ENCODE data around the gene STUM.
"Not testable (repeated sequence)": the region's sequence is repeated elsewhere in the genome, so short reads cannot be mapped to it uniquely, and the experiment has no call there.

The STUM gene

GRCh38 chr1:226637147-226637935 is 88.8 kb downstream of the STUM start:
- no peak for DNase-seq (ENCODE audit: extremely low read depth in 1 of 2, low read depth in 1 of 2)

- no peak for DNase-seq (ENCODE audit: extremely low read depth in 1 of 2, low read depth in 1 of 2)
Measured at GRCh38 chr1:226638001-226638601, 89.5 kb downstream of the STUM start.

- no peak for DNase-seq (ENCODE audit: extremely low read depth in 1 of 2, low read depth in 1 of 2)
Measured at GRCh38 chr1:226638608-226639007, 90.0 kb downstream of the STUM start.

GRCh38 chr1:226639206-226639605 is 90.6 kb downstream of the STUM start:
- DNase-seq (ENCODE audit: extremely low read depth in 1 of 2, low read depth in 1 of 2): not testable (repeated sequence)

DNA sequence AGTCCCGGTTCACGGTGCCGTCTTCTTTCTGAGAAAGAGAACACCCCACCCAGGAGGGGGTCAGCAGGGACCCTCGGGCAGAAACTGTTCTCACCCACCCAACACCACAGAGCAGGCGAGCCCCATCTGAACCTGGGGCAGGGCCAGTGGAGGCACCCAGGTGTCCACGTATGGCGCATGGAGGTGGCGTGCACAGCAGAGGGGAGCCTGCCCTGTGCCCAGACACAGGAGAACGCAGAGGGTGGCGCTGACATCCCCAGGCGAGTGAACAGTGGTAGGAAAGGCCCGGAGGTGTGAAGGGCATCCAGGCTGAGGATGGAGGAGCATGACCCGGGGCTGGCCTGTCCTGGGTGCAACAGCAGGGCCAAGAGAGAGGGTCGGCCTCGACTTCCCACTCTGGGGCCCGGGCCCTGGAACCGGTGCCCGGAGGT is 91.1 kb downstream of the STUM start:
- no peak for DNase-seq (ENCODE audit: extremely low read depth in 1 of 2, low read depth in 1 of 2)

DNA sequence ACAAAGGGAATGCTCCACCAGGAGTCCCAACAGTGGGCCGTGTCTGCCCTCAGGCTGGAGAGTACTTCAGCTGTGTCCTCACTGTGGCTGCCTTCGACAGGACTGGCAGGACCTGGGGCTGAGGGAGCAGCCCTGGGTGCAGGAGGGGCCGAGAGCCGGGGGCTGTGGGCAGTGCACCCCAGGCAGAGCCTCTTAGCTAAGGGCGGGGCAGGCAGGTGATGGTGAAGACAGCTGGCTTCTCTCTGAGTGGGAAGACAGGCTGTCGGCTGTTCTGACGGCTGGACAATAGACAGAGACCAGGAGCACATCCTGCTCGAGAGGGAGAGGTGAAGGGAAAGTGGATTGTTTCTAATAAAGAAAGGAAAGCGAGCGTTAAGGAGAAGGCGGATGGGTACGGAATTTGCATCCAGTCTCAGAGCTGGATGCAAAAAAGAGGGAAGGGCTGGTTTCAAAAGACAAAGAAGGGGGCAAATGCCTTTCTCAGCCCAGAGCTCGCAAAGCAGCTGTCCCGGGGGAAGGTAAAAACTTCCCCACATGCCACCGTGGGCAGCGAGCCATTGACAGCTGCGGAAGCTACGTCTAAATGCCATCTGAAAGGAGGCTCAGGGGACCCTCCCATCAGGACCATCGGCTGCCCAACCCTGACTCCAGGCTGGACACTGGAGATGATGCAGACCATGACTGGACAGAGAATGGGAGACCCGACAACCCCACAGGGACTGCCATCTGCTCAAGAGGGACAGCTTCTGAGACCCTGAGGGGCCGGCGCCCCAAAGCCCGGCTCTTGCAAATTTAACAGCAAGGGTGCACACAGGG is 92.0 kb downstream of the STUM start:
- DNase-seq (ENCODE audit: extremely low read depth in 1 of 2, low read depth in 1 of 2): no peak

- no peak for DNase-seq (ENCODE audit: extremely low read depth in 1 of 2, low read depth in 1 of 2)
Measured at GRCh38 chr1:226641671-226642231, 93.2 kb downstream of the STUM start.

DNA sequence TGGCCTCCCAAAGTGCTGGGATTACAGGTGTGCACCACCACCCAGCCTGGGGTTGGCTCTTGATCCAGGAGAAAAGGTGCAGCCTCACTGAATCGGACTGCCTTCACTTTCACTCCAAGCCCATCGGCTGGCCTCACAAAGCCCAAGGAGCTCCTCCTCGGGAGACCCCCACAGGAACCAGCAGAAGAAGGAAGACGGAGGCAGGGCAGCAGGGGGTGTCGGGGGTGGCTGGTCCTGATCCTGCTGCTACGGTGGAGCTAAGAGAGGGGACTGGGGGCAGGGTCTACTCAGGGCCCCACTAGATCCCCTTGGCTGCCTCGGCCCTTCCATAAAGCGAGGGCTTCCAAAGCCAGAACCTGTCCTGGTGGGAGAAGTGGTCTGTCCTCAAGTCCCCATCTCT is 93.9 kb downstream of the STUM start:
- no peak for DNase-seq (ENCODE audit: extremely low read depth in 1 of 2, low read depth in 1 of 2)

- DNase-seq (ENCODE audit: extremely low read depth in 1 of 2, low read depth in 1 of 2): peak; percentile 42 to 44
Measured at GRCh38 chr1:226643177-226643576, 94.6 kb downstream of the STUM start.

DNA sequence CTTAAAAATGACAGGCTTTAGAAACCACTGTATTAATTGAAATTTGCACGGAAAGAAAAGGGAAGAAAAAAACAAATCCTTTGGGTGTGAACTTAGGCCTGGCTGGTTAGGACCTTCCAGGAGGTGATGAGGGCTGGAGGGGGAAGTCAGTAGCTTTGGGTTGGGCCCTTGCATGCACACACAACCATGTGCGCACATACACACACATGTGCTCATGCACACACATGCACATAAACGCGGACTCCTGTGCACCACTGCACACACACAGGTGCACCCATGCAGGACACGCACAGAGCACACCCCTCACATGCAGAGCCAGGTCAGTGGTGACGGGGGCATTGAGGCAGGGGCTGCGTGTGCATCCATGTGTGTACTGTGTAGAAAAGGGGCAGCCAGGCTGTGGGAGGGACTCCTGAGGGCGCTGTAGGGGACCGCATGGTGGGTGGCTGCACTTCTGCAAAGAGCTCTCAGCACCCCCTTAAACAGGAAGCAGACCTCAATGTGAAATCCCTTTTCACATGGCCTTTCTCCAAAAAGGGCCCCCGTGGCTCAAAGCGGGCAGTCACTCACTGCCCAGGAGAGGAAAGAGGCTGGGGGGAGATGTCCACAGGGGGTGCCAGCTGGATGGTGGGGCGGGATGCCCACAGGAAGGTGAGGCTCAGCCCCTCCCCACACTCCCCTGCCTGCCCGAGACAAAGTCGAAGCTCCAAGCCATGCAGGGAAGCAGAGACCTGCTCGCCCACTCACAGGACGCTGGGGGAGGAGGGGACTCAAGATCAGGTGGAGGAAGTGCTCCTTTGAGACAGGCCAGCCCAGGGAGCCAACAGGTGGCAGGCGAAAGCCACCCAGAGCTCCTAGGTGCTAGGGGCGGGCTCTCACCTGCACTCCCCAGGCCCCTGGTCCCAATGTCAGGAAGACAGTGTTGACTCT is 95.3 kb downstream of the STUM start:
- no peak for DNase-seq (ENCODE audit: extremely low read depth in 1 of 2, low read depth in 1 of 2)

DNA sequence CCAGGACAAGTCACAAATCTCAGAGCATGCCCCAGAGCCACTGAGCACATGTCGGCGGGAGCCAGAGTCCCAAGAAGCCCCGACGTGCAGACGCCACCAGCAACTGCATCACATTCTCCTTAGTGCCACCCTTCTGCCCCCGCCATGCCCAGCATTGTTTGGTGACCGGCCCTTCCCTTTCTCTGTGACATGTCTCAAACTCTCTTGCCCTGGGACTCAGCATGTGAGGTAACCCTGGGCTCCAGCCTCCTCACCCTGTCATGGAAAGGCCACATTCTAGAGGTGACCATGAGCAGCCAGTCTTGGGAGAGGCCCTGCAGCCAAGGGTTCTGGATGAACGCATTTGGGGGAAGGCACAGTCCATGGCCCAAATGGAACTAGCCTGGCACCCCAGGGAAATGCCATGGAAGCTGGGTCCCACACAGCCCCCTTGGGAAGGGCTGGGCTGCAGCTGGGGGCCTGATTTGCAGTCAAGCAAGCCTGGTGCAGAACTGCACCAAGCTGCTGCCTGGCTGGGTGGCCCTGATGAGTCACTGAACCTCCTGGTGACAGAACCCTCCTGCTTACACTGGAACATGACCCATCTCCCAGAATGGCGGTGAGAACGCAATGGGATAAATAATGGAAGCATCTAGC is 96.1 kb downstream of the STUM start:
- DNase-seq (ENCODE audit: extremely low read depth in 1 of 2, low read depth in 1 of 2): no peak

DNA sequence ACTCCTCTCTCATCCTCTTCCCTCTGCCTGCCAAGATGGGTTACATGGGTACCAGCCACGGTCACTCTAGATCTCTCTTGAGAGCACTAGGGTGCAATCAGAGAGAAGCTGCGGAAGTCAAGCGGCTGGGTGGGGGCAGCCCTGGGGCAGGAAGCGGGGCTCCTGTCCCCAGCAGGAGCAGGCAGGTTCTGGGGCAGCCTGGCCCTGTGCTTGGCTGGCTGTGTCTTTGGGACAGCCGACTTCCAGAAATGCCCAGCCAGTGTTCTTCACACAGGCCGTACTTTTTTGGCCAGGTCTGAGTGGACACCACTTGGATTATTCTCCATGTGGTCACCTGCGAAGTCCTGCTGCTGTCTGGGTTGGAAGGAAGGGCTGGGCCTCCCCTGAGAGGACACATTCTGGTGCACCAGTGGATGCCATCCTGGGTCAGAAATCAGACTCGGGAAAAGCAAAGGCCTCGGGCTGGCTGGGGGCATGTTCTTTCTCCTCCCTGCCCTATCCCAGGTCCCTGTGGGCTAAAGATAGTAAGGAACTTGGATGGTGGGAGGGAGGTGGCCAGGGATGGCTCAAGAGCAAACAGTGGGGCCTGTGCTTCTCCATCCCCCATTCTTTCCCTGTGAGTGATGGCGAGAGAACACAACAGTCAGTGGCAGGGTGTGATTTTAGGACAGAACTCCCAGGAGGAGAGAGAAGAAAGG is 96.9 kb downstream of the STUM start:
- no peak for DNase-seq (ENCODE audit: extremely low read depth in 1 of 2, low read depth in 1 of 2)

GRCh38 chr1:226646026-226646869 is 97.7 kb downstream of the STUM start:
- DNase-seq (ENCODE audit: extremely low read depth in 1 of 2, low read depth in 1 of 2): no peak

- no peak for DNase-seq (ENCODE audit: extremely low read depth in 1 of 2, low read depth in 1 of 2)
Measured at GRCh38 chr1:226646870-226647449, 98.4 kb downstream of the STUM start.

GRCh38 chr1:226647719-226648118 is 99.2 kb downstream of the STUM start:
- DNase-seq (ENCODE audit: extremely low read depth in 1 of 2, low read depth in 1 of 2): no peak

DNA sequence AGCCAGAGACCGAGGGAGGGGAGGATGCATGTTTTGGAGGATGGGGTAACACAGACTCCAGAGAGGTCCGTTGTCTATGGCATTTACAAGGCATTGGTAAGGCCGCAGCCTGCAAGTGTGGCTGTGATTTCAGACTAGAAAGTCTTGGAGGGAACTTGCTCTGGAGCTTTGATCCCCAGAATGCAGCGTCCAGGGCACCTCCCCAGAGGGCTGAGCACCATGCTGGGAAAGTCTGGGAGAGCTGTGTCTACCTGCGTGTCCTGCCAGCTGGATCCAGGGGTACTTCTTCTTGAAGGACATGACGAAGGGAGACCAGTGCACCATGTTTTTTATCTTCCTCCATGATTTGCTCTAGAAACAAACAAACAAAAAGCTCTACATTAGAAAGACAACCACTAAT is 99.9 kb downstream of the STUM start:
- no peak for DNase-seq (ENCODE audit: extremely low read depth in 1 of 2, low read depth in 1 of 2)

DNA sequence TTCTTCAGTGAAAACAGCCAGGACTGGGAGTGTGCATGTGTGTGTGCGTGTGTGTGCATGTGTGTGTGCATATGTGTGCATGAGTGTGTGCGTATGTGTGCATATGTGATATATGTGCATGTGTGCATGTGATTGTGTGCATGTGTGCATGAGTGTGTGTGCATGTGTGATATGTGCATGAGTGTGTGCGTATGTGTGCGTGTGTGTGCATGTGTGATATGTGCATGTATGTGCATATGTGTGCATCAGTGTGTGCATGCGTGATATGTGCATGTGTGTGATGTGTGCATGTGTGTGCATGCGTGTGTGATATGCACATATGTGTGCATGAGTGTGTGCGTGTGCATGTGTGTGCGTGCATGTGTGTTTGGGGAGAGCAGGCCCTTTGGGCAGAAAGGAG is 100.7 kb downstream of the STUM start:
- no peak for DNase-seq (ENCODE audit: extremely low read depth in 1 of 2, low read depth in 1 of 2)

DNA sequence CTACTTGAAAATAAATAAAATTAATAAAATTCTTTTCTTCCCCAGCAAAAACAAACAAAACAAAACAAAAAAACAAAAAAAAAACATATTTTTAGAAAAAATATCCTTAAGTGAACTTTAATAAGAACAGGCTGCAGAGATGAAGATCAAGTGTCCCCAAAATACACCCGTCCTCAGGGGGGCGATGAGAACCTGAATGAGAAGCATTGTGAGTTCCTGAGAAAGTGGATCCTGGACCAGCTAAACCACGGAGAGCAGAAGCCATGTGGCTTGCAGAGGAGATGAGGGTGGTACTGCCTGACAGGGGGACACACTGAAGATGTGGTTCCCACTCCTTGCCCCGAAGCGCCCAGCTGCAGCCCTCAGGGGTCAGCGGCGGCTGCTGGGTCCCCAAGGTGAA is 101.2 kb downstream of the STUM start:
- DNase-seq (ENCODE audit: extremely low read depth in 1 of 2, low read depth in 1 of 2): no peak

Measured in activated CD8-positive, alpha-beta memory T cell treated with anti-CD3 and anti-CD28 coated beads for 1 hour (primary cell).